Stomach (tissue), 9 donors: Measurements from ENCODE around the gene NUDT16L1. TPM values are rescaled to one million over a fixed set of nuclear protein-coding genes. Genes with fewer than 3 reads are reported as not detected.

Experiments
- DNase-seq, 2 donors: peaks; one replicate each; pipeline versions ENCODE4 v3.0.0 to v3.0.0-alpha.2; 2013 to 2019
- H3K27ac ChIP-seq, 5 donors: fragments of 200-600 bp in 4 of 5; sonication (generic) in 4 of 5; one replicate each; pipeline ENCODE4 v1.5.1; 2013 to 2019; ENCODE audit warnings: mild to moderate bottlenecking in 1 of 5, moderate library complexity in 1 of 5
- H3K27me3 ChIP-seq, 3 donors: fragments of 200-600 bp; sonication (generic); one replicate each; pipeline ENCODE4 v1.5.1; 2017 to 2019; ENCODE audit warnings: mixed run types in 1 of 3
- H3K36me3 ChIP-seq, 4 donors: fragments of 200-600 bp; sonication (generic); 1 replicate in 3 of 4; 2 replicates in 1 of 4; pipeline ENCODE4 v1.5.1; 2016 to 2019
- H3K4me1 ChIP-seq, 4 donors: fragments of 200-600 bp; sonication (generic); one replicate each; pipeline ENCODE4 v1.5.1; 2016 to 2019
- H3K4me3 ChIP-seq, 4 donors: fragments of 200-600 bp; sonication (generic) in 3 of 4; one replicate each; pipeline ENCODE4 v1.5.1; 2016 to 2019; ENCODE audit warnings: mild to moderate bottlenecking in 1 of 4
- H3K9me3 ChIP-seq, 4 donors: fragments of 200-600 bp; sonication (generic); one replicate each; pipeline ENCODE4 v1.5.1; 2016 to 2019
- EP300 ChIP-seq: sonication (generic); formaldehyde crosslinking; IDR thresholded peaks from one replicate; pipeline ENCODE4 v1.6.1; 2017; ENCODE audit warnings: antibody characterized with exemption
- POLR2A ChIP-seq, 4 donors: fragments of 450-650 bp; IDR thresholded peaks; one replicate each; pipeline ENCODE4 v1.6.1; 2016; ENCODE audit warnings: antibody characterized with exemption in 4 of 4, control low read depth in 2 of 4, mild to moderate bottlenecking in 1 of 4, moderate library complexity in 1 of 4
- POLR2AphosphoS5 ChIP-seq, 3 donors: sonication (generic); formaldehyde crosslinking; IDR thresholded peaks; one replicate each; pipeline ENCODE4 v1.6.1; 2016; ENCODE audit warnings: antibody characterized with exemption in 3 of 3
- WGBS, 5 donors: extraction: QIAGEN DNeasy Blood & Tissue Kit in 3 of 5; methylation state at CpG; one replicate each; pipeline versions ENCODE4 v1.1.5 to v1.1.7; 2013 to 2018; 5-methylcytosine and 5-hydroxymethylcytosine counted together
- intact Hi-C: fragments of 100-400 bp; cut with DNase I; formaldehyde crosslinking; loops from one replicate; pipeline ENCODE4 v1.15.1; 2023; ENCODE audit warnings: low total_unique reads
- polyA plus RNA-seq, 3 donors: library from polyadenylated mRNA; stranded (reverse); fragments of 200-250 nt; gene quantifications; one replicate each; pipeline ENCODE4 v1.2.3, GENCODE V29; 2013
- total RNA-seq, 5 donors: library from RNA; depleted of rRNA; stranded (reverse); fragments of >200 nt; gene quantifications; one replicate each; pipeline versions ENCODE4 v1.1.0 to v1.2.3, GENCODE V29; 2014 to 2016
- TF ChIP-seq, protein P1 (sequence below), 7 experiments: fragments of 450-650 bp in 4 of 7; fragments of 200-600 bp in 3 of 7; sonication (generic) in 3 of 7; IDR thresholded peaks; one replicate each; pipeline ENCODE4 v1.5.1; 2016 to 2019; ENCODE audit warnings: antibody characterized with exemption in 7 of 7, control low read depth in 2 of 7, mild to moderate bottlenecking in 1 of 7
- donor health status: healthy with polysubstance abuse.
- donor health status: Bipolar disorder and iron deficiency.
- donor health status: healthy.

The NUDT16L1 gene
- total and polyA plus RNA-seq, 8 donors: 3.5 to 48.2 (median 35.3) TPM

DNA sequence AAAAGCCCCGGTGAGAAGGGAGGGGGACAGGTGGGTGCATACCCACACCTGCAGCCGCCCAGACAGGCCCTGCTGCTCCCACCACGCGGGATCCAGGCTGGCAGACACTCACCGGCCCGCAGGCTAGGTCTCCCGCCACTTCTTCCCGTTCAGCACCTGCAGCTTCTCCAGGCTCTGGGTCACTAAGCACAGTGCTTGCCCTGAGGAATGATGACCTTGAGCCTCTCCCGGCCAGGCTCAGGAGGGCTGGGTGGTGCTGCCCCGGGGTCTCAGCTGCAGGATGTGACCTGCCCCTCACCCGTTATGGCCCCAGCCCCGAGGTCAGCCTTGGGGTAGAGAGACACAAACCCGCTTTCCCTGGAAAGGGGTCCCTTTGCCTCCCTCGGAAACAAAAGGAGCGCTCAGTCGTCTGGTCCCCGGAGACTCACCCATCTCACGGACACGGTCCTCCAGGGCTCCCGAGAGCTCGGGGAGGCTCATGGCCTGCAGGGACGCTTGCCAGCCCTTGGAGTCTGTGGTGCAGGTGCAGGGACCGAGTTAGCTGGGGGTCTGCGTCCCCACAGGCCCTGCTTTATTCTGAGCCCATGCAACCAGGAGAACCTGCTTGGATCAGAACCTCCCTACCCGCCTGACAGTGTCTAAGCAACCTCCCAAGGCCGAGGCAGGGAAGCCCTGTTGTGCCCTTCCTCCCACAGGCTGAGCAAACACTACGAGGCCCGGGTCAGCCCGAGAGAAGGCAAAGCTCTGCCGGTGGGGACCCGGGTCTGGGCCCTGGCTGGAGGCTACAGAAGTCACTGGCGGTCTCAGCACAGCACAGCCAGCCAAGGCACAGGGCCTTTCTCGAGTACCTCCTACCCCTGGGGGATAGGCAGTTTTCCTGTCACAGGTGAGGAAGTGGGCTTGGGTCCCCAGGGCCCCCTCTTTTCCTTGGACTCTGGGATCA is 3.8 kb downstream of the NUDT16L1 start:
- TF ChIP-seq EP300 (no peak), POLR2AphosphoS5 (IDR thresholded peaks at IDR 0.05) (no peak), POLR2A (IDR thresholded peaks at IDR 0.05) (no peak)
- TF ChIP-seq, protein P1, sequence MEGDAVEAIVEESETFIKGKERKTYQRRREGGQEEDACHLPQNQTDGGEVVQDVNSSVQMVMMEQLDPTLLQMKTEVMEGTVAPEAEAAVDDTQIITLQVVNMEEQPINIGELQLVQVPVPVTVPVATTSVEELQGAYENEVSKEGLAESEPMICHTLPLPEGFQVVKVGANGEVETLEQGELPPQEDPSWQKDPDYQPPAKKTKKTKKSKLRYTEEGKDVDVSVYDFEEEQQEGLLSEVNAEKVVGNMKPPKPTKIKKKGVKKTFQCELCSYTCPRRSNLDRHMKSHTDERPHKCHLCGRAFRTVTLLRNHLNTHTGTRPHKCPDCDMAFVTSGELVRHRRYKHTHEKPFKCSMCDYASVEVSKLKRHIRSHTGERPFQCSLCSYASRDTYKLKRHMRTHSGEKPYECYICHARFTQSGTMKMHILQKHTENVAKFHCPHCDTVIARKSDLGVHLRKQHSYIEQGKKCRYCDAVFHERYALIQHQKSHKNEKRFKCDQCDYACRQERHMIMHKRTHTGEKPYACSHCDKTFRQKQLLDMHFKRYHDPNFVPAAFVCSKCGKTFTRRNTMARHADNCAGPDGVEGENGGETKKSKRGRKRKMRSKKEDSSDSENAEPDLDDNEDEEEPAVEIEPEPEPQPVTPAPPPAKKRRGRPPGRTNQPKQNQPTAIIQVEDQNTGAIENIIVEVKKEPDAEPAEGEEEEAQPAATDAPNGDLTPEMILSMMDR (IDR thresholded peaks at IDR 0.05): no peak
- peak in 1 of 2 donors; percentile 15 for DNase-seq

DNA sequence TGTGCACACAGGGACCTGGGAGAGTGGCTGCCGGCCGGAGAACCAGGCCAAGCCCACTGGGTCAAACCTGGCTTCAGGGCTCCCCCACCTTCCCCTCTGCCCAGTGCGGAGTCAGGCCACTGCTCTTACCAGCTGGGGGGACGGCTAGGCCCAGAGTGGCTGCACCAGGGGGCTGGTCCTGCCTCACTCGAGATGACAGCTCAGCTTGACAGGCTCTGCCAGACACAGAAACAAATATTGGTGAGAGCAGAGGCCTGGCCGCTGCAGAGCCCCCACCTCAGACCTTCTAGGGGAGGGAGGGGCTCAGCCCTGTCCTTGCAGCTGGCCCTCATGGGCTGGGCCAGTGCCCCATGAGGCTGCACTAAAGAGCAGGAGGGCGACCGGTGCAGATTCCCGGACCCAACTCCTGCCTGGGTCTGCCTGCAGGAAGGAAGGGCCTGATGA is 4.5 kb downstream of the NUDT16L1 start:
- Histone ChIP-seq H3K4me1 (peaks cover 17 to 53% (median 46%) of the 10 kb centered on the region in 4 donors), H3K27me3 (no peaks in the 10 kb centered on the region), H3K36me3 (peaks cover 60 to 81% (median 81%) of the 10 kb centered on the region in 4 donors), H3K4me3 (no peak overlapping the region), H3K27ac (peak overlapping the region in 1 of 5 donors; percentile 24), H3K9me3 (no peaks in the 10 kb centered on the region)
- TF ChIP-seq, protein P1 (IDR thresholded peaks at IDR 0.05): no peak
- TF ChIP-seq POLR2AphosphoS5 (IDR thresholded peaks at IDR 0.05) (no peak), EP300 (no peak), POLR2A (IDR thresholded peaks at IDR 0.05) (no peak)
- DNase-seq: no peak
- 81 to 89% (median 84%) methylated on average over 7 to 9 of the region's 9 CpGs for WGBS, 5 donors
- intact Hi-C loops: no loop called here

More for the DNA sequence above, 3.8 kb downstream of the NUDT16L1 start:
- Histone ChIP-seq H3K4me3 (no peak overlapping the region), H3K27ac (peak overlapping the region in 1 of 5 donors; percentile 92), H3K36me3 (peaks cover 59 to 75% (median 74%) of the 10 kb centered on the region in 4 donors), H3K4me1 (peaks cover 24 to 59% (median 53%) of the 10 kb centered on the region in 4 donors), H3K27me3 (no peaks in the 10 kb centered on the region), H3K9me3 (no peaks in the 10 kb centered on the region)
- intact Hi-C loops: no loop called here
- WGBS, 5 donors: 65 to 80% (median 74%) methylated on average over 23 to 33 of the region's 33 CpGs

DNA sequence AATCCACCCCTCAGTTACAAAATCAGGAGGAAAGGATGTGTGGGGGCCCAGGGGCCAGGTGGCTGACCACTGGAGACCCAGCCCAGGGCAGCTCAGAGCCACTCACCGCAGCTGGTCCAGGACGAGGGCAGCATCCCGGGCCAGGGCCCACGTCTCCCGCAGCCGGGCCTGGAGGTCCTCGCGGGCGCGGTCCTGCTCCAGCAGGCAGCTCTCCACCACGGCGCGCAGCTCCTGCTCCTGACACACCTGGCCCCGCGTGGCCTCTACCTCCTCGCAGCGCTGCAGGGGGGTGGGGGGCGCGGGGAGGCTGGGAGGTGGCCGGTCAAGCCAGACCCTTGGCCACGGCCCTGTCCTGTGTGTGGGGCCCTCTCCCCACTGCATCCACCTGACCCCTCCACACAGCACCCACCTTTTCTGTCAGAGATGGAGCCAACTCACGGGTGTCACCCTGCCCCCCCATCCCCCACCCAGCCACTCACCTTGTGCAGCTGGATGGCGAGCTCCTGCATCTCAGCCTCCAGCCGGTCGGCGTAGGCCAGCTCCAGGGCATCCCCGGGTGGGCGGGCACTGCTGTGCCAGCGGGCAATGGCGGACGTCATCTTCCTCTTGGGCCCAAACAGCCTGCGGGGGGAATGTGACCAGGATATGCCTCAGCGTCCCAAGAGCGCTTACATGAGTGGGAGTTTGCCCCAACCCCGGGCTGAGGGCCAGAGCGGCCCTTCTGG is 5.1 kb downstream of the NUDT16L1 start:
- peak in 1 of 2 donors; percentile 15 for DNase-seq
- Histone ChIP-seq H3K9me3 (no peaks in the 10 kb centered on the region), H3K36me3 (peaks cover 60 to 87% (median 85%) of the 10 kb centered on the region in 4 donors), H3K27ac (no peak overlapping the region), H3K4me1 (peaks cover 14 to 50% (median 42%) of the 10 kb centered on the region in 4 donors), H3K27me3 (no peaks in the 10 kb centered on the region), H3K4me3 (no peak overlapping the region)
- TF ChIP-seq, protein P1 (IDR thresholded peaks at IDR 0.05): no peak
- no peak for TF ChIP-seq POLR2AphosphoS5 (IDR thresholded peaks at IDR 0.05)
- TF ChIP-seq POLR2A (IDR thresholded peaks at IDR 0.05): no peak
- TF ChIP-seq EP300: no peak
- 88 to 95% (median 94%) methylated on average over 13 to 36 of the region's 36 CpGs for WGBS, 5 donors
- intact Hi-C loops: no loop called here

DNA sequence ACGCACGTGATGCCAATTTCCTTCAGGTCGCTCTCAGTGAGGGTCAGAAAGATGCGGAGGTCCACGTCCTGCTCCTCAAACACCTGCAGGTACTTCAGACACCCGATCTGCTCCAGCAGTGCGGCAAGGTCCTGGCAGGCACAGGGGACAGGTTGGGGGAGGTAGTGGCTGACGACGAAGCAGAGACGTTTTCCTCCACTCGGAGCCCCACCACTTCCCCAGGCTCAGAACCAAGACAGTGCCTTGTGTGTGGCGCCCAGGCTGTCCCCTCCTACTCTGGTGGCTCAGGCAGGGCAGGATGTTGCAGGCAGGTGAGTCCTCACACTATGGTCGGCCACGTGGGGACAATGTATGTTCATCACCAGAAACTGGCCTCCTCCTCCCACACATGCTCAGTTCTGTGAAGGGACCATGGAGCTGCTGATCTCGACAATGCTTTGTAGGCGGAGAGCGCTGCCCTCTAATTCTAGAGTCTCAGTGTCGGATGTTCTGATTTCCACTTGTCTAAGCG is 5.7 kb downstream of the NUDT16L1 start:
- no peak overlapping the region for H3K27ac ChIP-seq
- intact Hi-C loops: no loop called here
- H3K9me3 ChIP-seq: no peaks in the 10 kb centered on the region
- H3K27me3 ChIP-seq: no peaks in the 10 kb centered on the region
- no peak overlapping the region for H3K4me3 ChIP-seq
- DNase-seq: peak in 1 of 2 donors; percentile 5
- peaks cover 14 to 49% (median 39%) of the 10 kb centered on the region in 4 donors for H3K4me1 ChIP-seq
- 87 to 92% (median 90%) methylated on average over 14 to 19 of the region's 19 CpGs for WGBS, 5 donors
- peaks cover 60 to 94% (median 91%) of the 10 kb centered on the region in 4 donors for H3K36me3 ChIP-seq
- no peak for TF ChIP-seq POLR2A (IDR thresholded peaks at IDR 0.05)
- TF ChIP-seq EP300: no peak
- no peak for TF ChIP-seq POLR2AphosphoS5 (IDR thresholded peaks at IDR 0.05)
- TF ChIP-seq, protein P1 (IDR thresholded peaks at IDR 0.05): no peak
